Right kidney (tissue), 1 donor: ENCODE results near the gene WWOX.

Experiments used
- DNase-seq: peaks from one replicate; pipeline ENCODE4 v3.0.0-alpha.2; 2016

The WWOX gene

GRCh38 chr16:78538919-78539318 lies 439.5 kb downstream of the WWOX start:
- no peak for DNase-seq

GRCh38 chr16:78542419-78542818 lies 443.0 kb downstream of the WWOX start:
- no peak for DNase-seq

GRCh38 chr16:78543023-78543422 lies 443.6 kb downstream of the WWOX start:
- DNase-seq, result no peak

- DNase-seq, result no peak
These were observed 449.9 kb downstream of the WWOX start for GRCh38 chr16:78549366-78549765.

- DNase-seq, result peak; percentile 12
These were observed 452.1 kb downstream of the WWOX start for GRCh38 chr16:78551487-78552085.

GRCh38 chr16:78552106-78552675 lies 452.7 kb downstream of the WWOX start:
- no peak for DNase-seq

GRCh38 chr16:78552716-78553115 lies 453.3 kb downstream of the WWOX start:
- no peak for DNase-seq

- DNase-seq, result no peak
These were observed 454.0 kb downstream of the WWOX start for GRCh38 chr16:78553268-78554039.

- DNase-seq, result no peak
These were observed 457.0 kb downstream of the WWOX start for GRCh38 chr16:78556421-78556820.

GRCh38 chr16:78560997-78561396 lies 461.5 kb downstream of the WWOX start:
- DNase-seq, result no peak

GRCh38 chr16:78562111-78562510 lies 462.7 kb downstream of the WWOX start:
- DNase-seq, result no peak

GRCh38 chr16:78562650-78563049 lies 463.2 kb downstream of the WWOX start:
- no peak for DNase-seq

- no peak for DNase-seq
These were observed 464.5 kb downstream of the WWOX start for GRCh38 chr16:78563905-78564304.

- DNase-seq, result no peak
These were observed 467.1 kb downstream of the WWOX start for GRCh38 chr16:78566397-78567073.

- DNase-seq, result no peak
These were observed 471.1 kb downstream of the WWOX start for GRCh38 chr16:78570399-78571141.

GRCh38 chr16:78571434-78571833 lies 472.0 kb downstream of the WWOX start:
- no peak for DNase-seq

GRCh38 chr16:78571898-78572358 lies 472.5 kb downstream of the WWOX start:
- DNase-seq, result no peak

GRCh38 chr16:78574571-78574970 lies 475.1 kb downstream of the WWOX start:
- no peak for DNase-seq

GRCh38 chr16:78576941-78577340 lies 477.5 kb downstream of the WWOX start:
- no peak for DNase-seq

- DNase-seq, result no peak
These were observed 478.2 kb downstream of the WWOX start for GRCh38 chr16:78577630-78578029.

- no peak for DNase-seq
These were observed 479.6 kb downstream of the WWOX start for GRCh38 chr16:78579020-78579419.

- DNase-seq, result no peak
These were observed 484.0 kb downstream of the WWOX start for GRCh38 chr16:78583441-78583840.
